ENCODE results near the gene MT1B. TPM values are rescaled to one million over a fixed set of nuclear protein-coding genes. Genes with fewer than 3 reads are reported as not detected.

The MT1B gene
- total and polyA plus RNA-seq, 9 of the 15 experiments (the other 6 are each of a cell fraction or from before 2014, with no cell fraction given): not detected

GRCh38 chr16:56616608-56617211 is 35.0 kb upstream of the MT1B start:
- Histone ChIP-seq H3K9me1 (ENCODE audit: control insufficient read depth, insufficient read depth, low read length) (no peaks in the 10 kb centered on the region), H3K4me2 (ENCODE audit: insufficient read depth, low read length) (no peak overlapping the region), H3K27ac (ENCODE audit: extremely low read depth, low read depth, low read length) (no peak overlapping the region), H3K4me1 (replicated peaks in 1 of 2; ENCODE audit: control insufficient read depth in 2 of 2, insufficient read depth in 2 of 2, low read length in 2 of 2) (peaks cover 0 to 6% of the 10 kb centered on the region in 2 experiments; a peak in 1 of 5 replicates), H3K27me3 (ENCODE audit: control insufficient read depth in 2 of 2, insufficient read depth in 2 of 2, low read length in 2 of 2) (peaks cover 17 to 39% of the 10 kb centered on the region in 2 experiments), H3K4me3 (no peak overlapping the region), H3K9ac (ENCODE audit: insufficient read depth in 1 of 2, low read depth in 2 of 2, low read length in 2 of 2) (no peak overlapping the region), H2AFZ (ENCODE audit: low read depth, low read length) (no peak overlapping the region), H4K20me1 (replicated peaks; ENCODE audit: control insufficient read depth, insufficient read depth, low read length) (no peaks in the 10 kb centered on the region), H3K36me3 (ENCODE audit: control insufficient read depth, insufficient read depth, low read length) (no peaks in the 10 kb centered on the region), H3K79me2 (ENCODE audit: control insufficient read depth, insufficient read depth, low read length) (no peaks in the 10 kb centered on the region), H3K9me3 (replicated peaks; ENCODE audit: control insufficient read depth, insufficient read depth, low read depth, low read length) (no peaks in the 10 kb centered on the region)
- ChIA-PET POLR2A (no interaction called here), CTCF (ENCODE audit: low intra/inter-chr PET ratio) (no interaction called here)
- in situ Hi-C loops (cut with MboI) (no loop called here), intact Hi-C loops (cut with micrococcal nuclease) (no loop called here)
- TF ChIP-seq, protein P1, sequence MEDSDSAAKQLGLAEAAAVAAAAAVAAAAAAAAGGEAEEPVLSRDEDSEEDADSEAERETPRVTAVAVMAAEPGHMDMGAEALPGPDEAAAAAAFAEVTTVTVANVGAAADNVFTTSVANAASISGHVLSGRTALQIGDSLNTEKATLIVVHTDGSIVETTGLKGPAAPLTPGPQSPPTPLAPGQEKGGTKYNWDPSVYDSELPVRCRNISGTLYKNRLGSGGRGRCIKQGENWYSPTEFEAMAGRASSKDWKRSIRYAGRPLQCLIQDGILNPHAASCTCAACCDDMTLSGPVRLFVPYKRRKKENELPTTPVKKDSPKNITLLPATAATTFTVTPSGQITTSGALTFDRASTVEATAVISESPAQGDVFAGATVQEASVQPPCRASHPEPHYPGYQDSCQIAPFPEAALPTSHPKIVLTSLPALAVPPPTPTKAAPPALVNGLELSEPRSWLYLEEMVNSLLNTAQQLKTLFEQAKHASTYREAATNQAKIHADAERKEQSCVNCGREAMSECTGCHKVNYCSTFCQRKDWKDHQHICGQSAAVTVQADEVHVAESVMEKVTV (CRISPR knock-in tag; IDR thresholded peaks at IDR 0.05): no peak
- TF ChIP-seq SP1 (CRISPR knock-in tag; IDR thresholded peaks at IDR 0.05) (no peak), FOS (IDR thresholded peaks at IDR 0.05; ENCODE audit: extremely low read depth, insufficient read length) (no peak), ZSCAN29 (IDR thresholded peaks at IDR 0.05) (no peak), POLR3A (IDR thresholded peaks at IDR 0.05; ENCODE audit: borderline replicate concordance, extremely low read depth, insufficient read depth, insufficient read length) (no peak), ZNF668 (CRISPR knock-in tag; IDR thresholded peaks at IDR 0.05) (no peak)
- WGBS (ENCODE audit: insufficient coverage, low coverage, missing lambda C conversion rate): 5% methylated on average over 18 of the region's 23 CpGs
- ATAC-seq: no peak
- BruUV-seq (replicated peaks): no TSS peak
- no peak for DNase-seq (ENCODE audit: extremely low read depth in 1 of 4, low spot score in 3 of 4)
- no peak for FAIRE-seq
